ENCODE results near the gene WDFY1.

The WDFY1 gene

DNA sequence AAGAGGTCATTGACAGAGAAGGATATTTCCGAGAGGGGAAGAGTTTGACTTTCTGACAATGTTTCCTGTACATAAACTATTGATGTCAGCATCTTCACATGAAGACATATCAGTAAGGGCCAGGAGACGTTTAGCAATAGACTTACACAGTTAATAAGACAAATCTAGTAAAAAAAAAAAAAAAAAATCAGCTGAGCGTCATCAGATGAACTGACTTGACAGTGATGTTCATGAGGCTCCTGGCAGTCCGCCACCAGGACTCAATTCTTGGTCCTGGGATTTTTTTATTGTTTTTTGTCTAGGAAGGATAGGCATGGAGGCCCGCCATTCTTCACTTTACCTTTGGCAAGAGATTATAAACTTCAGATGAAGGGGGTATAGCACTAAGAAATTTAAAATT is 26.6 kb upstream of the WDFY1 start:
- no peak overlapping the region for H3K27ac ChIP-seq (ENCODE audit: poor library complexity, severe bottlenecking)
- no peaks in the 10 kb centered on the region for H3K27me3 ChIP-seq (ENCODE audit: insufficient read depth, poor library complexity, severe bottlenecking)
- TF ChIP-seq, protein P1, sequence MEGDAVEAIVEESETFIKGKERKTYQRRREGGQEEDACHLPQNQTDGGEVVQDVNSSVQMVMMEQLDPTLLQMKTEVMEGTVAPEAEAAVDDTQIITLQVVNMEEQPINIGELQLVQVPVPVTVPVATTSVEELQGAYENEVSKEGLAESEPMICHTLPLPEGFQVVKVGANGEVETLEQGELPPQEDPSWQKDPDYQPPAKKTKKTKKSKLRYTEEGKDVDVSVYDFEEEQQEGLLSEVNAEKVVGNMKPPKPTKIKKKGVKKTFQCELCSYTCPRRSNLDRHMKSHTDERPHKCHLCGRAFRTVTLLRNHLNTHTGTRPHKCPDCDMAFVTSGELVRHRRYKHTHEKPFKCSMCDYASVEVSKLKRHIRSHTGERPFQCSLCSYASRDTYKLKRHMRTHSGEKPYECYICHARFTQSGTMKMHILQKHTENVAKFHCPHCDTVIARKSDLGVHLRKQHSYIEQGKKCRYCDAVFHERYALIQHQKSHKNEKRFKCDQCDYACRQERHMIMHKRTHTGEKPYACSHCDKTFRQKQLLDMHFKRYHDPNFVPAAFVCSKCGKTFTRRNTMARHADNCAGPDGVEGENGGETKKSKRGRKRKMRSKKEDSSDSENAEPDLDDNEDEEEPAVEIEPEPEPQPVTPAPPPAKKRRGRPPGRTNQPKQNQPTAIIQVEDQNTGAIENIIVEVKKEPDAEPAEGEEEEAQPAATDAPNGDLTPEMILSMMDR (IDR thresholded peaks at IDR 0.05; ENCODE audit: poor library complexity, severe bottlenecking): no peak
- H3K9me3 ChIP-seq (ENCODE audit: severe bottlenecking): no peaks in the 10 kb centered on the region
- DNase-seq (ENCODE audit: low spot score) (no peak), ATAC-seq (ENCODE audit: low read depth) (no peak)
- H3K4me3 ChIP-seq (ENCODE audit: severe bottlenecking): no peak overlapping the region
- no peaks in the 10 kb centered on the region for H3K4me1 ChIP-seq (ENCODE audit: insufficient read depth, poor library complexity, severe bottlenecking)
- peaks cover 27% of the 10 kb centered on the region for H3K36me3 ChIP-seq (ENCODE audit: low read depth)

DNA sequence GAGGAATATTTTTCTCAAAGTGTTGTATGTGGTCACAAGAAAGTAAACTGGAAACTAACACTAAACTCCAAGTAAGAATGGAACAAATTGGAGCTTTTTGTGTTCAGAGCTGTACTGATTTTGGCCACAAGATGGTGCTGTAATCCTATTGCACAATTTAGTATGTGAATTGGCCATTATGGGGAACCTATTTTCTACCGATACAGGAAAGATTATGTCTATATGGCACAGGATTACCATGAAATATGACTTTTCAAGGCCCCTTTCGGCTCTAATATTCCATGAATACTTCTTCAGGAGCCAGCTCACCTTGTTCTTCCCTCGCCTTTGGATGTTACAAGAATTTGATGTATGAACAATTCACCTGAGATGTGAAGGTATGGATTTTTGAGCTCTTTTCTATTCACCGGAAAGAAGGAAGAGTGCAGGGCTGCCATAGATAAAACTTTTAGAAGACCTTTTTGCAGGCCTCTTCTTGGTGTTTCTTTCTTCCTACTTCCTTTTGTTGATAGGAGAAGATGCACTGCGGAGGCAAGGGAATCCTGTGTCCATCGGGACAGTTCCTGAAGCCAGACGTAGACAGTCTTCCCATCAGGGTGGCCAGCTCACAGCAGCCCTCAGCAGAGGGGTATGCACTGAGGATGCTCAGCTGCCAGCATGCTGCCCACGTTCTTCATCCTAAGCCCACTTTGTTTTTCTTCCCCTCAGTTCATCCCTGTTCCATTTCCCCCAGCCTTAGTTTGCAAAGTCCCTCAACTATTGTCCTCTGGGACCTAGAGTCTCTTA is 25.4 kb upstream of the WDFY1 start:
- peaks cover 25% of the 10 kb centered on the region for H3K36me3 ChIP-seq (ENCODE audit: low read depth)
- TF ChIP-seq, protein P1 (IDR thresholded peaks at IDR 0.05; ENCODE audit: poor library complexity, severe bottlenecking): peak; percentile 97
- no peak overlapping the region for H3K27ac ChIP-seq (ENCODE audit: poor library complexity, severe bottlenecking)
- no peaks in the 10 kb centered on the region for H3K9me3 ChIP-seq (ENCODE audit: severe bottlenecking)
- DNase-seq (ENCODE audit: low spot score) (no peak), ATAC-seq (ENCODE audit: low read depth) (peak; percentile 58)
- no peaks in the 10 kb centered on the region for H3K27me3 ChIP-seq (ENCODE audit: insufficient read depth, poor library complexity, severe bottlenecking)
- H3K4me1 ChIP-seq (ENCODE audit: insufficient read depth, poor library complexity, severe bottlenecking): no peaks in the 10 kb centered on the region
- no peak overlapping the region for H3K4me3 ChIP-seq (ENCODE audit: severe bottlenecking)

DNA sequence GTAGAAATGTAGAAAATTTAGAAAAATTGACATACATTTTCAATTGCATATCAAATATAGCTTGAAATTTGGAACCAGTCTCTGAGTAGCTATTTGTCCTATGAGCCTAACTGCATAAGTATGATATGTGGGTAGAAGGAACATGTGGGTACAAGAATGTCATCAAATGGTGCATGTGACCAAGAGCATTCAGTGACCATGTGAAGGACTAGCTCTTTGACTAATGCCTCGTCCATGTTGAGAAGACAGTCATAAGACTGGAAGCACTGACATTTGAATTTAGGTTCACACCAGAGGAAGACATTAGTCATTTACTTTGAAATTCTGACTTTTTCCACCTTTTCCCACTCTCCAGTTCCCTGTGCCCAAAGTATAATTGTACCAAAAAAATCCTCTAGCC is 24.7 kb upstream of the WDFY1 start:
- Histone ChIP-seq H3K4me3 (ENCODE audit: severe bottlenecking) (no peak overlapping the region), H3K36me3 (ENCODE audit: low read depth) (peaks cover 26% of the 10 kb centered on the region), H3K27me3 (ENCODE audit: insufficient read depth, poor library complexity, severe bottlenecking) (no peaks in the 10 kb centered on the region), H3K9me3 (ENCODE audit: severe bottlenecking) (no peaks in the 10 kb centered on the region), H3K27ac (ENCODE audit: poor library complexity, severe bottlenecking) (no peak overlapping the region), H3K4me1 (ENCODE audit: insufficient read depth, poor library complexity, severe bottlenecking) (no peaks in the 10 kb centered on the region)
- ATAC-seq (ENCODE audit: low read depth) (no peak), DNase-seq (ENCODE audit: low spot score) (no peak)
- TF ChIP-seq, protein P1 (IDR thresholded peaks at IDR 0.05; ENCODE audit: poor library complexity, severe bottlenecking): no peak

DNA sequence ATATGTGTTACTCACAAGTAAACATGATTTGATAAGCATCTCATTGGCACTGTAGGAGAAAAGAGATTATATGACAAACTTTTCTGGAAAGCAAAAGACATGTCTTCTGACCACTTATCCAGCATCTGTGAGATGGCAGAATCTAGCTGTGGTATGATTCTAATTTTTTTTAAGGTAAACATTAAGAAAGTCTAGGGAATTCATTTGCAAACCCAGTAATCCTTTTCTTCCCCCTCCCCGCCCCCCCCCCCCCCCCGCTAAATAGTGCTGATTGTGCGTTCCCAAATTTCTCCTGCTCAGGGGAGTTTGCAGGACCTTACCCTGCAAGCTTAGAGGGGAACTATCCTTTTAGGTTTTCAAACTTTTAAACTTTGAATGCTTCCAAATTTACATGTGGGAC is 24.2 kb upstream of the WDFY1 start:
- H3K4me3 ChIP-seq (ENCODE audit: severe bottlenecking): no peak overlapping the region
- H3K36me3 ChIP-seq (ENCODE audit: low read depth): peaks cover 32% of the 10 kb centered on the region
- no peak for ATAC-seq (ENCODE audit: low read depth)
- no peaks in the 10 kb centered on the region for H3K4me1 ChIP-seq (ENCODE audit: insufficient read depth, poor library complexity, severe bottlenecking)
- no peak for DNase-seq (ENCODE audit: low spot score)
- TF ChIP-seq, protein P1 (IDR thresholded peaks at IDR 0.05; ENCODE audit: poor library complexity, severe bottlenecking): no peak
- H3K27ac ChIP-seq (ENCODE audit: poor library complexity, severe bottlenecking): no peak overlapping the region
- no peaks in the 10 kb centered on the region for H3K27me3 ChIP-seq (ENCODE audit: insufficient read depth, poor library complexity, severe bottlenecking)
- H3K9me3 ChIP-seq (ENCODE audit: severe bottlenecking): no peaks in the 10 kb centered on the region

DNA sequence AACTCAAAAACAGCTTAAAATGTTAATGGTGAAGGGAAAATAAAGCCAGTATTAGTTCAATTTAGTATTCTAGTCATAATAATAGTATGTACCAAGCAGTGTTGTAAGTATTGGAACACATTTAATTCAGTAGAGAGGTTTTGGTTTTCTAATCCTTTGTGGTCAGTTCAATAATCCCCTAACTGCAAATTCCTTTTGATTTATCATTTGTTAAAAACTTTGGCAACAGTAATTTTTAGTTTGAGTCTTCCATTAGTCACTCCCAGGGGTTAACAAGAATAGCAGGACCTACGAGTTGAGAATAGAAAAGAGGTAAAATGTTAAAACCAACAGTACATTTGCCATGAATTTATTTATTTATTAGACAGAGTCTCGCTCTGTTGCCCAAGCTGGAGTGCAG is 22.8 kb upstream of the WDFY1 start:
- Histone ChIP-seq H3K27me3 (ENCODE audit: insufficient read depth, poor library complexity, severe bottlenecking) (no peaks in the 10 kb centered on the region), H3K4me3 (ENCODE audit: severe bottlenecking) (no peak overlapping the region), H3K4me1 (ENCODE audit: insufficient read depth, poor library complexity, severe bottlenecking) (no peaks in the 10 kb centered on the region), H3K27ac (ENCODE audit: poor library complexity, severe bottlenecking) (peak overlapping the region; percentile 0), H3K36me3 (ENCODE audit: low read depth) (peaks cover 45% of the 10 kb centered on the region), H3K9me3 (ENCODE audit: severe bottlenecking) (no peaks in the 10 kb centered on the region)
- no peak for DNase-seq (ENCODE audit: low spot score)
- ATAC-seq (ENCODE audit: low read depth): peak; percentile 40
- TF ChIP-seq, protein P1 (IDR thresholded peaks at IDR 0.05; ENCODE audit: poor library complexity, severe bottlenecking): no peak

Data from RWPE2 (cell line).